ENCODE data around the gene GLYATL1. TPM values are rescaled to one million over a fixed set of nuclear protein-coding genes. Genes with fewer than 3 reads are reported as not detected.

GLYATL1 gene
- total and polyA plus RNA-seq, 2 experiments from 2014 or later = 7.9 to 12.6 TPM

DNA sequence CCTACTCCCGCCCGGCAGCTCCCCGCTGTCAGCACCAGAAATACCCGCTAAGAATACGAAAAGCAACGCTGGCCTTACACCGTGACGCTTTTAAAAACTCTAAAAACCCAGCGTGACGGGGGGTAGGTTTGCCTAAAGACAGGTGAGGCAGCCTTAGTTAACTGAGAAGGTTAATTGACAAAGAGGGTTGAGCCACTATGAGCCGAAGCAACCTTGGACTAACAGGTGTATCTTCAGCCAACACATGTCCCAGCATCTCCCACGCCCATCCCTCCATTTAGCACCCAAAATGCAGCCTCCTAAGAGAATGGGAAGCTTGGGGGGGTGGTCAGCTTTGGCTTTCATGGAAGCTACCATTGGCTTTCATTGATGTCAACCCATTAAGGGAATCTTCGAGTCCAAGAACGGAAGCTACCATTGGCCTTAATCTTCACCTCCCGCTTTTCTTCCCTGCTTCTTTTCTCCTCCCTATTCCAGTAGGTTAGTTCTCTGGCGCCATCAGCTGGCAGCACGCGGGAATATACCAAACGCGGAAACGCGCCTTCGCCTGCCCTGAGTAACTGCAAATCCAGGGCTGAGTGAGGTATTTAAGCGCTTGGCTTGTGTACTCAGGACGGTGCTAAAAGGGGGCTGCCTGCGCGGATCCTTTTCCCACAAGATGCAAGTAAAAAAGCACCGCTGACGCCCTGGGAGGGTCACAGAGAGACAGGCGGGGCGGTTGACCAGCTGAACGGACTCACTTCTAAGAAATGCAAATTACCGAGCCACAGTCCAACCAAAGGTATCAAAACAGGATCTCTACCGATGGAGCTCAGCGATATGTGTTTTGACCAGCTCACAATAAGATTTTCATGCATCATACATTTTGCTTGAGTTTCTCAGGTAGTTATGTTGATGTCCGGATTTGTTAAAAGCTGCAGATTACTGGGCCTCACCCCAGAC, 38.5 kb upstream of the GLYATL1 start:
- H2AFZ ChIP-seq = peak overlapping the region; percentile 87
- peak overlapping the region; percentile 68 for H3K4me3 Mint-ChIP-seq
- H3K4me2 ChIP-seq = peak overlapping the region; percentile 74

DNA sequence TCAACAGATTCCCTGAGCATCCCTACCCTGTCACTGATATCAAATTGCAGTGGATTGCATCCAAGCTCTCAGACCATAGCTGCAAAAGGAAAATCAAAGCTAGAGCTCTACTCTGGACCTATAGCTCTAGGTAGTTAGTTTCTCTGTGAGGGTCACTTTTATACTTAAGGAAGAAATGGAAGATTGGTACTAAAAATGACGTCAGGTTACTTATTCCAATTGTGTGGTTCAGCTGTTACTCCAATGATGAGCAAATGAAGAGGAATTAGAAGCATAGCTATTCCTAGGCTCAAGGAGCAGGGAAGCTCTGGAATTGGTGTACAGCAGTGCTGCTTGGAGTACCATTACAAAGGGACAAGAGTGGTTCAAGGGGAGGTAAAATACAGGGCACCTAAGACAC, 36.4 kb upstream of the GLYATL1 start:
- DNase-seq (ENCODE audit: low spot score) (no peak), ATAC-seq (no peak)
- no peaks in the 10 kb centered on the region for H3F3A ChIP-seq (replicated peaks; ENCODE audit: low read depth)
- H3K27me3 ChIP-seq (ENCODE audit: insufficient read depth) = peaks cover 57% of the 10 kb centered on the region
- H4K20me1 ChIP-seq (replicated peaks; ENCODE audit: insufficient read depth) = no peaks in the 10 kb centered on the region
- no peaks in the 10 kb centered on the region for H3K9me2 ChIP-seq (ENCODE audit: insufficient read depth)
- no peaks in the 10 kb centered on the region for H3K36me3 ChIP-seq (ENCODE audit: insufficient read depth)
- peaks cover 5% of the 10 kb centered on the region; the same call in 2 of the 3 replicates for H3K36me3 Mint-ChIP-seq (ENCODE audit: low read depth)
- H3K4me3 ChIP-seq = no peak overlapping the region
- H3K4me1 ChIP-seq (ENCODE audit: insufficient read depth) = peaks cover 24% of the 10 kb centered on the region
- TF ChIP-seq ZNF114 (CRISPR knock-in tag; IDR thresholded peaks at IDR 0.05) = no peak
- TF ChIP-seq ZNF331 (CRISPR knock-in tag; IDR thresholded peaks at IDR 0.05; ENCODE audit: low read depth) = no peak
- TF ChIP-seq REST (IDR thresholded peaks at IDR 0.05; ENCODE audit: unreplicated experiment) = no peak
- TF ChIP-seq JUNB (IDR thresholded peaks at IDR 0.05; ENCODE audit: unreplicated experiment) = no peak
- TF ChIP-seq, protein P1, sequence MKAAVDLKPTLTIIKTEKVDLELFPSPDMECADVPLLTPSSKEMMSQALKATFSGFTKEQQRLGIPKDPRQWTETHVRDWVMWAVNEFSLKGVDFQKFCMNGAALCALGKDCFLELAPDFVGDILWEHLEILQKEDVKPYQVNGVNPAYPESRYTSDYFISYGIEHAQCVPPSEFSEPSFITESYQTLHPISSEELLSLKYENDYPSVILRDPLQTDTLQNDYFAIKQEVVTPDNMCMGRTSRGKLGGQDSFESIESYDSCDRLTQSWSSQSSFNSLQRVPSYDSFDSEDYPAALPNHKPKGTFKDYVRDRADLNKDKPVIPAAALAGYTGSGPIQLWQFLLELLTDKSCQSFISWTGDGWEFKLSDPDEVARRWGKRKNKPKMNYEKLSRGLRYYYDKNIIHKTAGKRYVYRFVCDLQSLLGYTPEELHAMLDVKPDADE (IDR thresholded peaks at IDR 0.05) = no peak
- TF ChIP-seq EZH2phosphoT487 (IDR thresholded peaks at IDR 0.05; ENCODE audit: unreplicated experiment) = no peak
- TF ChIP-seq POLR2AphosphoS5 (IDR thresholded peaks at IDR 0.05; ENCODE audit: low read depth) = no peak
- no peak for TF ChIP-seq NANOG (IDR thresholded peaks at IDR 0.05; ENCODE audit: borderline replicate concordance)
- H3K79me2 ChIP-seq (replicated peaks; ENCODE audit: insufficient read depth) = 0 out of 2 replicates have a peak, but pooled peaks cover 4% of the 10 kb centered on the region
- no peak overlapping the region for H3K27ac ChIP-seq (ENCODE audit: low read depth)
- no peak overlapping the region for H3K4me2 ChIP-seq
- H2AFZ ChIP-seq = no peak overlapping the region
- peaks cover 33% of the 10 kb centered on the region for H3K4me1 Mint-ChIP-seq
- H3K4me3 Mint-ChIP-seq = no peak overlapping the region
- H3K27ac Mint-ChIP-seq = no peak overlapping the region
- peaks cover 44% of the 10 kb centered on the region for H3K27me3 Mint-ChIP-seq (ENCODE audit: insufficient read depth, low read depth, poor library complexity)
- peaks cover 8% of the 10 kb centered on the region; the same call in 2 of the 3 replicates for H3K9me3 Mint-ChIP-seq

More for the DNA sequence above, 38.5 kb upstream of the GLYATL1 start:
- H3K4me1 ChIP-seq (ENCODE audit: insufficient read depth) = peaks cover 24% of the 10 kb centered on the region
- peaks cover 38% of the 10 kb centered on the region for H3K27me3 ChIP-seq (ENCODE audit: insufficient read depth)
- Mint-ChIP-seq H3K4me1 (peaks cover 38% of the 10 kb centered on the region), H3K27ac (no peak overlapping the region), H3K36me3 (ENCODE audit: low read depth) (0 out of 3 replicates have a peak, but pooled peaks cover 2% of the 10 kb centered on the region), H3K27me3 (ENCODE audit: insufficient read depth, low read depth, poor library complexity) (peaks cover 27% of the 10 kb centered on the region), H3K9me3 (no peaks in the 10 kb centered on the region)
- peak overlapping the region; percentile 54 for H3K4me3 ChIP-seq
- H3F3A ChIP-seq (replicated peaks; ENCODE audit: low read depth) = no peaks in the 10 kb centered on the region
- no peak overlapping the region for H3K27ac ChIP-seq (ENCODE audit: low read depth)
- no peaks in the 10 kb centered on the region for H3K36me3 ChIP-seq (ENCODE audit: insufficient read depth)
- peak; percentile 96 for DNase-seq (ENCODE audit: low spot score)
- TF ChIP-seq, protein P2, sequence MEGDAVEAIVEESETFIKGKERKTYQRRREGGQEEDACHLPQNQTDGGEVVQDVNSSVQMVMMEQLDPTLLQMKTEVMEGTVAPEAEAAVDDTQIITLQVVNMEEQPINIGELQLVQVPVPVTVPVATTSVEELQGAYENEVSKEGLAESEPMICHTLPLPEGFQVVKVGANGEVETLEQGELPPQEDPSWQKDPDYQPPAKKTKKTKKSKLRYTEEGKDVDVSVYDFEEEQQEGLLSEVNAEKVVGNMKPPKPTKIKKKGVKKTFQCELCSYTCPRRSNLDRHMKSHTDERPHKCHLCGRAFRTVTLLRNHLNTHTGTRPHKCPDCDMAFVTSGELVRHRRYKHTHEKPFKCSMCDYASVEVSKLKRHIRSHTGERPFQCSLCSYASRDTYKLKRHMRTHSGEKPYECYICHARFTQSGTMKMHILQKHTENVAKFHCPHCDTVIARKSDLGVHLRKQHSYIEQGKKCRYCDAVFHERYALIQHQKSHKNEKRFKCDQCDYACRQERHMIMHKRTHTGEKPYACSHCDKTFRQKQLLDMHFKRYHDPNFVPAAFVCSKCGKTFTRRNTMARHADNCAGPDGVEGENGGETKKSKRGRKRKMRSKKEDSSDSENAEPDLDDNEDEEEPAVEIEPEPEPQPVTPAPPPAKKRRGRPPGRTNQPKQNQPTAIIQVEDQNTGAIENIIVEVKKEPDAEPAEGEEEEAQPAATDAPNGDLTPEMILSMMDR (conservative IDR thresholded peaks at IDR 0.05; ENCODE audit: low read depth in 2 of 2) = peak; percentile 73 to 77
- TF ChIP-seq EZH2 (IDR thresholded peaks at IDR 0.05; ENCODE audit: low read depth, unreplicated experiment) = no peak
- no peaks in the 10 kb centered on the region for H3K9me2 ChIP-seq (ENCODE audit: insufficient read depth)
- H3K79me2 ChIP-seq (replicated peaks; ENCODE audit: insufficient read depth) = 0 out of 2 replicates have a peak, but pooled peaks cover 4% of the 10 kb centered on the region
- no peaks in the 10 kb centered on the region for H4K20me1 ChIP-seq (replicated peaks; ENCODE audit: insufficient read depth)
- peak; percentile 78 for ATAC-seq
